A549 (cell line): ENCODE results near the gene KRTCAP2. TPM values are rescaled to one million over a fixed set of nuclear protein-coding genes. Genes with fewer than 3 reads are reported as not detected.

Experiments used
- ATAC-seq, 2 experiments: fragments of 200-7000 bp in 1 of 2; fragments of >200 bp in 1 of 2; cut with Nextera tagmentation in 1 of 2; cut with Tn5 transposase in 1 of 2; 3 replicates each; pipeline versions ENCODE4 v1.8.0 to v1.9.1; 2018 to 2020; ENCODE audit warnings: mild to moderate bottlenecking in 1 of 2, moderate library complexity in 1 of 2
- CTCF ChIA-PET: fragments of 300-600 bp; sonication (Branson Sonifier 250); formaldehyde crosslinking; extraction: SDS; loops from one replicate; lab custom pipeline; 2021; ENCODE audit warnings: antibody characterized with exemption, inconsistent platforms; lab: Yijun Ruan, JAX
- POLR2A ChIA-PET: fragments of 350-600 bp; formaldehyde crosslinking; extraction: SDS; loops from one replicate; lab custom pipeline; 2021; ENCODE audit warnings: antibody characterized with exemption, inconsistent platforms; lab: Yijun Ruan, JAX
- DNase-seq, 2 experiments: peaks; one replicate each; pipeline versions ENCODE4 v3.0.0 to v3.0.0-alpha.2; 2011 to 2016; ENCODE audit warnings: low read depth in 1 of 2, low spot score in 1 of 2
- FAIRE-seq: peaks from 2 replicates; lab custom pipeline; 2011; peaks lifted over from hg19 to GRCh38; lab: Jason Lieb, UNC
- H3K27ac ChIP-seq, 2 experiments: fragments of >200 bp; sonication (Bioruptor Twin); formaldehyde crosslinking; 3 replicates each; pipeline ENCODE4 v1.5.1; 2016 to 2017
- H3K4me1 ChIP-seq: fragments of >200 bp; sonication (Bioruptor Twin); formaldehyde crosslinking; 3 replicates; pipeline ENCODE4 v1.6.1; 2016
- H3K4me2 ChIP-seq: fragments of >200 bp; sonication (Bioruptor Twin); formaldehyde crosslinking; 3 replicates; pipeline ENCODE4 v1.6.1; 2016
- H3K4me3 ChIP-seq: fragments of >200 bp; sonication (Bioruptor Twin); formaldehyde crosslinking; 3 replicates; pipeline ENCODE4 v1.5.1; 2016
- H3K9me3 ChIP-seq: fragments of >200 bp; sonication (Bioruptor Twin); formaldehyde crosslinking; 3 replicates; pipeline ENCODE4 v1.6.1; 2016
- ATOH8 ChIP-seq: fragments of 250-450 bp; sonication (Bioruptor Pico); IDR thresholded peaks from 2 replicates; pipeline ENCODE4 v1.5.0; 2020; ENCODE audit warnings: low read depth, mild to moderate bottlenecking, moderate library complexity
- FOSB ChIP-seq: fragments of 250-450 bp; sonication (Bioruptor Pico); IDR thresholded peaks from 2 replicates; pipeline ENCODE4 v1.5.0; 2020; ENCODE audit warnings: mild to moderate bottlenecking, moderate library complexity
- GATA3 ChIP-seq: IDR thresholded peaks from 2 replicates; pipeline ENCODE4 v1.6.1; 2012; ENCODE audit warnings: borderline replicate concordance
- NPAS2 ChIP-seq: fragments of 250-450 bp; sonication (Bioruptor Pico); IDR thresholded peaks from 2 replicates; pipeline ENCODE4 v1.8.0; 2022; ENCODE audit warnings: mild to moderate bottlenecking, moderate library complexity, borderline replicate concordance
- PHF8 ChIP-seq: fragments of 200-600 bp; sonication (generic); IDR thresholded peaks from 2 replicates; pipeline ENCODE4 v1.6.1; 2016; ENCODE audit warnings: low read depth, mild to moderate bottlenecking, antibody characterized with exemption, moderate library complexity, borderline replicate concordance
- RCOR1 ChIP-seq: fragments of 150-350 bp; IDR thresholded peaks from 2 replicates; pipeline ENCODE4 v1.6.1; 2014; ENCODE audit warnings: antibody characterized with exemption, low read length, low read depth
- RNF2 ChIP-seq: fragments of 200-600 bp; sonication (generic); IDR thresholded peaks from 2 replicates; pipeline ENCODE4 v1.6.1; 2016; ENCODE audit warnings: low read depth, mild to moderate bottlenecking, antibody characterized with exemption, moderate library complexity, borderline replicate concordance
- WGBS: methylation state at CpG from one replicate; pipeline ENCODE4 v1.1.6; 2017; ENCODE audit errors: missing lambda C conversion rate; 5-methylcytosine and 5-hydroxymethylcytosine counted together
- polyA plus RNA-seq, 4 experiments: library from polyadenylated mRNA; depleted of rRNA in 3 of 4; stranded (reverse); fragments of >200 nt; fragmentation: RNase III in 1 of 4; extraction: RNeasy Plus Mini Kit Qiagen cat#74134 plus additional on column Dnase treatment in 1 of 4; gene quantifications; 2 replicates in 3 of 4; 3 replicates in 1 of 4; pipeline ENCODE4 v1.2.3, GENCODE V29; 2011 to 2017
- TF ChIP-seq, protein P1 (sequence below): fragments of 200-600 bp; sonication (generic); IDR thresholded peaks from 2 replicates; pipeline ENCODE4 v1.6.1; 2016; ENCODE audit warnings: antibody characterized with exemption, mild to moderate bottlenecking, moderate library complexity
- TF ChIP-seq, protein P2 (sequence below): fragments of >200 bp; sonication (Bioruptor Twin); formaldehyde crosslinking; IDR thresholded peaks from 3 replicates; pipeline ENCODE4 v1.6.1; 2016
- TF ChIP-seq, protein P3 (sequence below): IDR thresholded peaks from 2 replicates; pipeline ENCODE4 v1.6.1; 2012

Gene KRTCAP2
- polyA plus RNA-seq, 2 of the 4 experiments (the other 2 are of a cell fraction): 154 to 217 TPM

GRCh38 chr1:155170101-155170785 is 2.9 kb downstream of the KRTCAP2 start:
- WGBS: 88% methylated on average over 2 of the region's 2 CpGs
- DNase-seq (no peak), FAIRE-seq (no peak), ATAC-seq (no peak)
- CTCF ChIA-PET: interaction anchor here (1.0 to 15.2 kb wide), 11 partner anchors 15 to 153 kb away, joined by 3 to 384 read pairs (median 62); partner anchors contain the start of genes EFNA1 and SLC50A1
- Histone ChIP-seq H3K4me2 (no peak overlapping the region), H3K27ac (no peak overlapping the region), H3K4me3 (no peak overlapping the region), H3K4me1 (peaks cover 17% of the 10 kb centered on the region), H3K9me3 (no peaks in the 10 kb centered on the region)
- no peak for TF ChIP-seq RCOR1
- TF ChIP-seq ATOH8: no peak
- no peak for TF ChIP-seq GATA3
- TF ChIP-seq, protein P1, sequence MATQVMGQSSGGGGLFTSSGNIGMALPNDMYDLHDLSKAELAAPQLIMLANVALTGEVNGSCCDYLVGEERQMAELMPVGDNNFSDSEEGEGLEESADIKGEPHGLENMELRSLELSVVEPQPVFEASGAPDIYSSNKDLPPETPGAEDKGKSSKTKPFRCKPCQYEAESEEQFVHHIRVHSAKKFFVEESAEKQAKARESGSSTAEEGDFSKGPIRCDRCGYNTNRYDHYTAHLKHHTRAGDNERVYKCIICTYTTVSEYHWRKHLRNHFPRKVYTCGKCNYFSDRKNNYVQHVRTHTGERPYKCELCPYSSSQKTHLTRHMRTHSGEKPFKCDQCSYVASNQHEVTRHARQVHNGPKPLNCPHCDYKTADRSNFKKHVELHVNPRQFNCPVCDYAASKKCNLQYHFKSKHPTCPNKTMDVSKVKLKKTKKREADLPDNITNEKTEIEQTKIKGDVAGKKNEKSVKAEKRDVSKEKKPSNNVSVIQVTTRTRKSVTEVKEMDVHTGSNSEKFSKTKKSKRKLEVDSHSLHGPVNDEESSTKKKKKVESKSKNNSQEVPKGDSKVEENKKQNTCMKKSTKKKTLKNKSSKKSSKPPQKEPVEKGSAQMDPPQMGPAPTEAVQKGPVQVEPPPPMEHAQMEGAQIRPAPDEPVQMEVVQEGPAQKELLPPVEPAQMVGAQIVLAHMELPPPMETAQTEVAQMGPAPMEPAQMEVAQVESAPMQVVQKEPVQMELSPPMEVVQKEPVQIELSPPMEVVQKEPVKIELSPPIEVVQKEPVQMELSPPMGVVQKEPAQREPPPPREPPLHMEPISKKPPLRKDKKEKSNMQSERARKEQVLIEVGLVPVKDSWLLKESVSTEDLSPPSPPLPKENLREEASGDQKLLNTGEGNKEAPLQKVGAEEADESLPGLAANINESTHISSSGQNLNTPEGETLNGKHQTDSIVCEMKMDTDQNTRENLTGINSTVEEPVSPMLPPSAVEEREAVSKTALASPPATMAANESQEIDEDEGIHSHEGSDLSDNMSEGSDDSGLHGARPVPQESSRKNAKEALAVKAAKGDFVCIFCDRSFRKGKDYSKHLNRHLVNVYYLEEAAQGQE: no peak
- no peak for TF ChIP-seq RNF2
- POLR2A ChIA-PET: no interaction called here

DNA sequence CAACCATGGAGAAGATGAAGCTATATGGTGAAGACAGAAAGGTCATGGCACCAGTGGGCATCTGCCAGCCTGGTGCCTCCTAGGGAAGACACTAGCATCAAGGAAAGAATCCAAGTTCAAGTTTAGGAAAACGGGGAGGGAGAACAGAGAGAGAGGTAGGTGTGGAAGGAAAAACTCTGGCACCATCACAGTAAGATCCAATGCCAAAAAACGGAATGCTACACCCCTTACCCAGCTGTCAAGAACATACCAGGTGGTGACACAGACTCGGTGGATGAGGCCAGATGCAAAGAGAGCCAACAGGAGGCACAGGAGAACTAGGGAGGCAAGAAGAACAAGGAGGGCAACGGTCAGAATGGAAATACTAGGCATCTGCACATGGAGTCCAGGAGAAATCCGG is 3.6 kb downstream of the KRTCAP2 start:
- no peaks in the 10 kb centered on the region for H3K9me3 ChIP-seq
- H3K4me3 ChIP-seq: no peak overlapping the region
- ChIA-PET CTCF (interaction anchor here (1.2 to 15.2 kb wide), 13 partner anchors 15 to 152 kb away, joined by 3 to 384 read pairs (median 61); partner anchors contain the start of genes EFNA1, SLC50A1 and THBS3), POLR2A (no interaction called here)
- no peak overlapping the region for H3K4me2 ChIP-seq
- DNase-seq: no peak
- H3K27ac ChIP-seq: no peak overlapping the region
- TF ChIP-seq, protein P2, sequence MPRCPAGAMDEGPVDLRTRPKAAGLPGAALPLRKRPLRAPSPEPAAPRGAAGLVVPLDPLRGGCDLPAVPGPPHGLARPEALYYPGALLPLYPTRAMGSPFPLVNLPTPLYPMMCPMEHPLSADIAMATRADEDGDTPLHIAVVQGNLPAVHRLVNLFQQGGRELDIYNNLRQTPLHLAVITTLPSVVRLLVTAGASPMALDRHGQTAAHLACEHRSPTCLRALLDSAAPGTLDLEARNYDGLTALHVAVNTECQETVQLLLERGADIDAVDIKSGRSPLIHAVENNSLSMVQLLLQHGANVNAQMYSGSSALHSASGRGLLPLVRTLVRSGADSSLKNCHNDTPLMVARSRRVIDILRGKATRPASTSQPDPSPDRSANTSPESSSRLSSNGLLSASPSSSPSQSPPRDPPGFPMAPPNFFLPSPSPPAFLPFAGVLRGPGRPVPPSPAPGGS: no peak
- TF ChIP-seq NPAS2 (CRISPR knock-in tag) (no peak), PHF8 (no peak), FOSB (CRISPR knock-in tag) (no peak)
- TF ChIP-seq, protein P3, sequence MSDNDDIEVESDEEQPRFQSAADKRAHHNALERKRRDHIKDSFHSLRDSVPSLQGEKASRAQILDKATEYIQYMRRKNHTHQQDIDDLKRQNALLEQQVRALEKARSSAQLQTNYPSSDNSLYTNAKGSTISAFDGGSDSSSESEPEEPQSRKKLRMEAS: no peak
- TF ChIP-seq, protein P1: no peak
- 59% methylated on average over 5 of the region's 5 CpGs for WGBS
- peaks cover 16% of the 10 kb centered on the region for H3K4me1 ChIP-seq
- FAIRE-seq: no peak
- ATAC-seq: no peak
